ENCODE measurements around the gene KRTAP9-8.
"Not testable (repeated sequence)": the region's sequence is repeated elsewhere in the genome, so short reads cannot be mapped to it uniquely, and the experiment has no call there.

Gene KRTAP9-8, protein sequence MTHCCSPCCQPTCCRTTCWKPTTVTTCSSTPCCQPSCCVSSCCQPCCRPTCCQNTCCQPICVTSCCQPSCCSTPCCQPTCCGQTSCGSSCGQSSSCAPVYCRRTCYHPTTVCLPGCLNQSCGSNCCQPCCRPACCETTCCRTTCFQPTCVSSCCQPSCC

DNA sequence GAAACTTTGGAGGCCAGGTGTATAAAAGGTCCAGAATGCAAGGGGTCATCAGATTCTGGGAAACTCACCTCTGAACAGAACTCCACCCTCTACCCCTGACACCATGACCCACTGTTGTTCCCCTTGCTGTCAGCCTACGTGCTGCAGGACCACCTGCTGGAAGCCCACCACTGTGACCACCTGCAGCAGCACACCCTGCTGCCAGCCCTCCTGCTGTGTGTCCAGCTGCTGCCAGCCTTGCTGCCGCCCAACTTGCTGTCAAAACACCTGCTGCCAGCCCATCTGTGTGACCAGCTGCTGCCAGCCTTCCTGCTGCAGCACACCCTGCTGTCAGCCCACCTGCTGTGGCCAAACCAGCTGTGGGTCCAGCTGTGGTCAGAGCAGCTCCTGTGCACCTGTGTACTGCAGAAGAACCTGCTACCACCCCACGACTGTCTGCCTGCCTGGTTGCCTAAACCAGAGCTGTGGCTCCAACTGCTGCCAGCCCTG, at the start of gene KRTAP9-8:
TSS of gene KRTAP9-8 (plus strand) at position 51 of the 489 bp plus-strand sequence. CDS start at position 104, 53 bp downstream.
- not testable (repeated sequence) for DNase-seq (ENCODE audit: low spot score in 2 of 2); ATAC-seq; H3K9me3 Mint-ChIP-seq; H3K27ac Mint-ChIP-seq; H3K4me1 Mint-ChIP-seq; H3K4me3 Mint-ChIP-seq; H3K36me3 Mint-ChIP-seq

DNA sequence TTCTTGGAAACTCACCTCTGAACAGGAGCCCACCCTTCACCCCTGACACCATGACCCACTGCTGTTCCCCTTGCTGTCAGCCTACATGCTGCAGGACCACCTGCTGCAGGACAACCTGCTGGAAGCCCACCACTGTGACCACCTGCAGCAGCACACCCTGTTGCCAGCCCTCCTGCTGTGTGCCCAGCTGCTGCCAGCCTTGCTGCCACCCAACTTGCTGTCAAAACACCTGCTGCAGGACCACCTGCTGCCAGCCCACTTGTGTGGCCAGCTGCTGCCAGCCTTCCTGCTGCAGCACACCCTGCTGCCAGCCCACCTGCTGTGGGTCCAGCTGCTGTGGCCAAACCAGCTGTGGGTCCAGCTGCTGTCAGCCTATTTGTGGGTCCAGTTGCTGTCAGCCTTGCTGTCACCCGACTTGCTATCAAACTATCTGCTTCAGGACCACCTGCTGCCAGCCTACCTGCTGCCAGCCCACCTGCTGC, 47.9 kb upstream of the KRTAP9-8 start, which contains the start of gene KRTAP9-1:
TSS of gene KRTAP9-1 (plus strand) at position 51 of the 482 bp plus-strand sequence. CDS start at position 51, 0 bp downstream.
- H3K9me3 Mint-ChIP-seq; ATAC-seq; H3K27ac Mint-ChIP-seq; H3K4me1 Mint-ChIP-seq; DNase-seq (ENCODE audit: low spot score in 2 of 2); H3K36me3 Mint-ChIP-seq; H3K4me3 Mint-ChIP-seq: not testable (repeated sequence)

DNA sequence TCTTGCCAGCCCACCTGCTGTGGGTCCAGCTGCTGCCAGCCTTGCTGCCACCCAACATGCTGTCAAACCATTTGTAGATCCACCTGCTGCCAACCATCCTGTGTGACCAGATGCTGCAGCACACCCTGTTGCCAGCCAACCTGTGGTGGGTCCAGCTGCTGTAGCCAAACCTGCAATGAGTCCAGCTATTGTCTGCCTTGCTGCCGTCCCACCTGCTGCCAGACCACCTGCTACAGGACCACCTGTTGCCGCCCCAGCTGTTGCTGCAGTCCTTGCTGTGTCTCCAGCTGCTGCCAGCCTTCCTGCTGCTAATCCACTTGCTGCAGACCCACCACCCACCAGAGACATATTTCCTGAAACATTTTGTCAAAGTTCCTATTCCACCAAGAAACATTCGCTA, 47.5 kb upstream of the KRTAP9-8 start:
- H3K36me3 Mint-ChIP-seq: no peaks in the 10 kb centered on the region
- H3K9me3 Mint-ChIP-seq: no peaks in the 10 kb centered on the region
- no peak for DNase-seq (ENCODE audit: low spot score in 2 of 2)
- no peak overlapping the region for H3K27ac Mint-ChIP-seq
- no peaks in the 10 kb centered on the region for H3K4me1 Mint-ChIP-seq
- no peak for ATAC-seq
- no peak overlapping the region for H3K4me3 Mint-ChIP-seq

DNA sequence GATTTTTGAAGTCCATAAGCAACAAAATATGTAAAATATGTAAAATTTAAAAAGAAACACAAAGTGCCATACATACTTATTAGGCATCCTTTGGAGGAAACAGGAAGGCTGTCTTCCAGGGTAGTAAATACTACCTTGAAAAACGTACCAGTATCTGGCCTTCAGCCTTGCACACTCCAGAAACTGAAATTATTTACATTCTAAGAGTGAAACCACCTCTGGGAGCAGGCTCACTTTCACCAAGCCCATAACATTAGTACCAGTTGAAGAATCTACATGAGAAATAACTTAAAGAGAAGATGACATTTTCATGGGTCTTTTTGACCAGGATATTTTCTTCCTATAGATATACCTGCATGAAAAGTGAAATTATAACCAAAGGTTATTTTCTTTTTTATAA, 41.7 kb upstream of the KRTAP9-8 start:
- Mint-ChIP-seq H3K4me1 (no peaks in the 10 kb centered on the region), H3K36me3 (no peaks in the 10 kb centered on the region), H3K27ac (no peak overlapping the region), H3K9me3 (no peaks in the 10 kb centered on the region), H3K4me3 (no peak overlapping the region)
- ATAC-seq (no peak), DNase-seq (ENCODE audit: low spot score in 2 of 2) (no peak)

DNA sequence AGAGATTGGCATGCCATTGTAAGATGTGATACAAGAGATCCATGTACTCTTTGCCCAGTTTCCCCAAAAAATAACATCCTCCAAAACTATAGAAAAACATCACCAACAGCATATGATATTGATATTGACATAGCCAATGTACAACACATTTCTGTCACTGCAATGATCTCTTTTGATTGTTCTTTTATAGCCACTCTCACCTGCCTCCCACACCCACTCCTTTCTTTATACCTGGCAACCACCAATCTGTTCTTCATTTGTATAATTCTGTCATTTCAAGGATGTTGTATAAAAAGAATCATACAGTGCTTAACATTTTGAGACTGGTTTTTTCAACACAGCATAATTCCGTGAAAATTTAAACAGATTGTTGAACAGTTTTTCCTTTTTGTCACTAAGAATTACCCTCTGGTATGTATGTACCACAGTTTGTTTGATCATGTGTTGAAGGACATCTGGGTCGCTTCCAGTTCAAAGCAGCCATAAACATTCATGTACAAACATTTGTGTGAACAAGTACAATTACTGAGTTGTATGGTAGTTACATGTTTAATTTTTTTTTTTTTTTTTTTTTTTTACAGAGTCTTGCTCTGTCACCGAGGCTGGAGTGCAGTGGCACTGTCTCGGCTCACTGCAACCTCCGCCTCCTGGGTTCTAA, 38.2 kb upstream of the KRTAP9-8 start:
- H3K36me3 Mint-ChIP-seq: no peaks in the 10 kb centered on the region
- DNase-seq (ENCODE audit: low spot score in 2 of 2) (no peak), ATAC-seq (no peak)
- no peaks in the 10 kb centered on the region for H3K4me1 Mint-ChIP-seq
- H3K4me3 Mint-ChIP-seq: no peak overlapping the region
- H3K9me3 Mint-ChIP-seq: no peaks in the 10 kb centered on the region
- H3K27ac Mint-ChIP-seq: no peak overlapping the region

DNA sequence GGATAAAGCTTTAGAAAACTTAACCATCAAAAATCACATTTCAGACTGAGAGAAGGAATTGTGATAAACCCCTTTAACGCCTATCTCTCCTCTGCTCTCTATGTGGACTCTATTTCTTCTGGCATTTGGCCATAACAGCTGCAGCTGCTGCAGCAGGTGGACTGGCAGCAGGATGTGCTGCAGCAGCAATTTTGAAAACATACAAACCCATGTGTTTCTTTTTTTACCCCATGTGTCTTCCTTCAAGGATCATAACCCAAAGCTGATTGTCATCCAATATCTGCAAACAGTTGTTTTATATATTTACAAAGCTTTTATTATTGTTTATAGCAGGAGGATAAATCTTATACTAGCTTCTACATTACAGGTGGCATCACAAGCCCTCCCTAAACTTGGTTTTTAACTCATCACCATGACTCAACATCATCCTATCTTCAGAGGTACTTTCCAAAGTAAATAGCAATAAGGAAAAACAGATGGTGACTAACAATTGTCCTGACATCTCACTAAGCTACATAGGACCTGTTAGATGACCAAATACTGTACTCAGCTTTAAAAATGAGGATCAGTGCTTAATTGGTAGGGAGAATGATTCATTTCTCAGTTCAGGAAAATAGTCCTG, 25.8 kb upstream of the KRTAP9-8 start:
- Mint-ChIP-seq H3K4me3 (no peak overlapping the region), H3K36me3 (no peaks in the 10 kb centered on the region), H3K4me1 (no peaks in the 10 kb centered on the region), H3K27ac (no peak overlapping the region), H3K9me3 (no peaks in the 10 kb centered on the region)
- no peak for DNase-seq (ENCODE audit: low spot score in 2 of 2)
- ATAC-seq: peak; percentile 73

DNA sequence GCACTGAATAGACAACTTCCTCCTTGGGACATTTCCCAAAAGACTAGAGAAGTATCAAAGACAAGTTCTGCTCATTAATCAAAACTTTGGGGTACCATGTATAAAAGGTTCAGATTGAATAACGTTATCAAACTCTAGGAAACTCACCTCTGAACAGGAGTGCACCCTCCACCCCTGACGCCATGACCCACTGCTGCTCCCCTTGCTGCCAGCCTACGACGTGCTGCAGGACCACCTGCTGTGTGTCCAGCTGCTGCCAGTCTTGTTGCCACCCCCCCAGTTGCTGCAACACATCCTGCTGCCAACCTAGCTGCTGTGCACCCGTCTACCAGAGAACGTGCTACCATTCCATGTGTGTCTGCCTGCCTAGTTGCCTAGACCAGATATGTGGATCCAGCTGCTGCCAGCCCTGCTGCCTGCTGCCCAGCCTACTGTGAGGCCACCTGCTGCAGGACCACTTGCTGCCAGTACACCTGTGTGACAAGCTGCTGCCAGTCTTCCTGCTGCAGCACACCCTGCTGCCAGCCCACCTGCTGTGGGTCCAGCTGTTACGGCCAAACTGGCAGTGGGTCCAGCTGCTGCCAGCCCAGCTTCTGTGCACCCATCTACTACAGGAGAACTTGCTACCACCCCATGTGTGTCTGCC, 25.2 kb upstream of the KRTAP9-8 start:
- H3K4me1 Mint-ChIP-seq: no peaks in the 10 kb centered on the region
- DNase-seq (ENCODE audit: low spot score in 2 of 2) (no peak), ATAC-seq (no peak)
- no peaks in the 10 kb centered on the region for H3K36me3 Mint-ChIP-seq
- H3K4me3 Mint-ChIP-seq: no peak overlapping the region
- no peak overlapping the region for H3K27ac Mint-ChIP-seq
- no peaks in the 10 kb centered on the region for H3K9me3 Mint-ChIP-seq

DNA sequence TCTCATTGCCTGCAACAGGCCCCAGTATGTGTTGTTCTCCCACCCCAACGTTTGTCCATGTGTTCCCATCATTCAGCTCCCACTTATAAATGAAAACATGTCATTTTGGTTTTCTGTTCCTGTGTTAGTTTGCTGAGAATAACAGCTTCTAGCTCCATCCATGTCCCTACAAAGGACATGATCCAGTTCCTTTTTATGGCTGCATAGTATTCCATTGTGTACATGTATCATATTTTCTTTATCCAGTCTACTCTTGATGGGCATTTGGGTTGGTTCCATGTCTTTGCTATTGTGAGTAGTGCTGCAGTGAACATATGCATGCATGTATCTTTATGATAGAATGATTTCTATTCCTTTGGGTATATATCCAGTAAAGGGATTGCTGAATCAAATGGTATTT, 22.1 kb upstream of the KRTAP9-8 start:
- Mint-ChIP-seq H3K4me3 (no peak overlapping the region), H3K4me1 (no peaks in the 10 kb centered on the region)

DNA sequence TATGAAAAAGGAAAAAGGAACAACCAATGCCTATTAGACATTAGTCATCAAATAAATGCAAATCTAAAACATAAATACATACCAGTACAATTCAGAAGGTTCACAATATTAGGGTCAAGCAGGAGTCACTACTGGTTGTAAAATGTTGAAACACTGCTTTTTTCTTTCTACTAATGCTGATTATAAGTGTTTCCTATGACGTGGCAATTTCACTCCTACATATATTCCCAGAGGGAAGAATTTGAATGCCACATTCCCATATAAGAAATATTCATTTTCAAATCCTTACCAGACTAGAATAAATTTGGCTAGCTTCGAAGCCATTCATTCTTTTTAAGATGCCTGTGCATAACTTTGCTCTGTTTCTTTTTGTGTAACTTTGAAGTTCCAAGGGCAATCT, 14.0 kb upstream of the KRTAP9-8 start:
- Mint-ChIP-seq H3K36me3 (no peaks in the 10 kb centered on the region), H3K27ac (no peak overlapping the region), H3K4me1 (no peaks in the 10 kb centered on the region), H3K9me3 (peaks cover 6% of the 10 kb centered on the region), H3K4me3 (no peak overlapping the region)
- DNase-seq (ENCODE audit: low spot score in 2 of 2) (no peak), ATAC-seq (no peak)

More for the DNA sequence above, 22.1 kb upstream of the KRTAP9-8 start:
- peaks cover 6% of the 10 kb centered on the region for H3K9me3 Mint-ChIP-seq
- no peaks in the 10 kb centered on the region for H3K36me3 Mint-ChIP-seq
- no peak overlapping the region for H3K27ac Mint-ChIP-seq
- ATAC-seq: no peak
- no peak for DNase-seq (ENCODE audit: low spot score in 2 of 2)

DNA sequence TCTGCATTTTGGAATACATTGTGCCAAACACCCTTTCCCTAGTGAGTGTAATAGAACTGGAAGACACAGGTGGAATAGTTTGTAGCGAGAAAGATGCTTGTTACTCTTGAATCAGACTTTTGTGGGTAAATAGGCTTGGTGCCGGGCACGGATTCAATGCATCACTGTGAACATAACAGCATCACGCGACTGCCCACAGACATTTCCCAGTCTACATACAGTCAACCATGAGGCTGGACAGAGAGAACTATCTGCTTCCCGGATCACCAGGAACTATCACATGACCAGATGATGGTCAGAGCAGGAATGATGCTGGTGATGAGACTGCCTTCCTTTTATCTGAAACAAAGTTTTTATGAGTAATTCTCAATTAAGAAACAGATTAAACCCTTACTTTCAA, 11.7 kb upstream of the KRTAP9-8 start:
- DNase-seq (ENCODE audit: low spot score in 2 of 2): no peak
- no peak overlapping the region for H3K4me3 Mint-ChIP-seq
- no peaks in the 10 kb centered on the region for H3K36me3 Mint-ChIP-seq
- ATAC-seq: no peak
- no peak overlapping the region for H3K27ac Mint-ChIP-seq
- no peaks in the 10 kb centered on the region for H3K9me3 Mint-ChIP-seq
- peaks cover 6% of the 10 kb centered on the region for H3K4me1 Mint-ChIP-seq

DNA sequence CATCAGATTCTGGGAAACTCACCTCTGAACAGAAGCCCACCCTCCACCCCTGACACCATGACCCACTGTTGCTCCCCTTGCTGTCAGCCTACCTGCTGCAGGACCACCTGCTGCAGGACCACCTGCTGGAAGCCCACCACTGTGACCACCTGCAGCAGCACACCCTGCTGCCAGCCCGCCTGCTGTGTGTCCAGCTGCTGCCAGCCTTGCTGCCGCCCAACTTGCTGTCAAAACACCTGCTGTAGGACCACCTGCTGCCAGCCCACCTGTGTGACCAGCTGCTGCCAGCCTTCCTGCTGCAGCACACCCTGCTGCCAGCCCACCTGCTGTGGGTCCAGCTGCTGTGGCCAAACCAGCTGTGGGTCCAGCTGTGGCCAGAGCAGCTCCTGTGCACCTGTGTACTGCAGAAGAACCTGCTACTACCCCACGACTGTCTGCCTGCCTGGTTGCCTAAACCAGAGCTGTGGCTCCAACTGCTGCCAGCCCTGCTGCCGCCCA, 11.2 kb upstream of the KRTAP9-8 start, which contains the start of gene KRTAP9-2:
TSS of gene KRTAP9-2 (plus strand) at position 51 of the 498 bp plus-strand sequence. CDS start at position 58, 7 bp downstream.
- H3K4me1 Mint-ChIP-seq; H3K9me3 Mint-ChIP-seq; DNase-seq (ENCODE audit: low spot score in 2 of 2); H3K27ac Mint-ChIP-seq; H3K4me3 Mint-ChIP-seq; ATAC-seq; H3K36me3 Mint-ChIP-seq: not testable (repeated sequence)

DNA sequence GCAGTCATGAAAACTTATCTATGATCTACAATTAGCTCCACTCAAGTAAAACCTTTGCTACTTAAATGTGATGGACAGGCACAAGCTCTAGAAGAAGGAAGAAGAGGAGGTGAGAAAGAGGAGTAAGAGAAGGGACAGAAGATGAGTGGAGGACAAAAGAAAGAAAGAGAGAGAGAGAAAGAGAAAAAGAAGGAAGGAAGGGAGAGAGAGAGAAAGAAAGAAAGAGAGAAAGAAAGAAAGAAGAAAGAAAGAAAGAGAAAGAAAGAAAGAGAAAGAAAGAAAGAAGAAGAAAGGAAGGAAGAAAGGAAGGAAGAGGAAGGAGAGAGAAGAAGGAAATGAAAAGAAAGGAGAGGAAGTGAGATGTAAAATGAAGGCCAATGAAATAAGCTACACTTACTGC, 7.7 kb upstream of the KRTAP9-8 start:
- Mint-ChIP-seq H3K36me3 (no peaks in the 10 kb centered on the region), H3K4me1 (peaks cover 6% of the 10 kb centered on the region), H3K4me3 (no peak overlapping the region), H3K9me3 (no peaks in the 10 kb centered on the region), H3K27ac (no peak overlapping the region)
- ATAC-seq (no peak), DNase-seq (ENCODE audit: low spot score in 2 of 2) (no peak)

DNA sequence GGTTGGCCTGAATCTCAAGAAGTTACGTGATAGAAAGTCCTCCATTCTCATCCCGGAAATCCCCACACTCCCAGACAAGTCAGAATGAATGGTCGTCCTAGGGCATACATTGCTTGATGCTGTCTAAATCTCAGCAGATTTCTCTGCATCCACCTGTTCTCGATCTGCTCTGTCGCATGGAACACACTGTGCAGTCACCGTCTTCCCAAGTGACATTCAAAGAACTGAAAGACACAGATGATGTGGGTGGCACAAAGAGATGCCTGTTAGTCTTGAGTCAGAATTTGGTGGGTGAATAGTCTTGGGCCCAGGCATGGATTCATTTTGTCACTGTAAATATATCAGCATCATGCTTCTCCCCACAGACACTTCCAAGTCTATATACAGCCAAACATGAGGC, 6.1 kb upstream of the KRTAP9-8 start:
- no peak overlapping the region for H3K27ac Mint-ChIP-seq
- H3K36me3 Mint-ChIP-seq: no peaks in the 10 kb centered on the region
- DNase-seq (ENCODE audit: low spot score in 2 of 2) (no peak), ATAC-seq (no peak)
- H3K4me1 Mint-ChIP-seq: peaks cover 6% of the 10 kb centered on the region
- no peak overlapping the region for H3K4me3 Mint-ChIP-seq
- H3K9me3 Mint-ChIP-seq: no peaks in the 10 kb centered on the region

DNA sequence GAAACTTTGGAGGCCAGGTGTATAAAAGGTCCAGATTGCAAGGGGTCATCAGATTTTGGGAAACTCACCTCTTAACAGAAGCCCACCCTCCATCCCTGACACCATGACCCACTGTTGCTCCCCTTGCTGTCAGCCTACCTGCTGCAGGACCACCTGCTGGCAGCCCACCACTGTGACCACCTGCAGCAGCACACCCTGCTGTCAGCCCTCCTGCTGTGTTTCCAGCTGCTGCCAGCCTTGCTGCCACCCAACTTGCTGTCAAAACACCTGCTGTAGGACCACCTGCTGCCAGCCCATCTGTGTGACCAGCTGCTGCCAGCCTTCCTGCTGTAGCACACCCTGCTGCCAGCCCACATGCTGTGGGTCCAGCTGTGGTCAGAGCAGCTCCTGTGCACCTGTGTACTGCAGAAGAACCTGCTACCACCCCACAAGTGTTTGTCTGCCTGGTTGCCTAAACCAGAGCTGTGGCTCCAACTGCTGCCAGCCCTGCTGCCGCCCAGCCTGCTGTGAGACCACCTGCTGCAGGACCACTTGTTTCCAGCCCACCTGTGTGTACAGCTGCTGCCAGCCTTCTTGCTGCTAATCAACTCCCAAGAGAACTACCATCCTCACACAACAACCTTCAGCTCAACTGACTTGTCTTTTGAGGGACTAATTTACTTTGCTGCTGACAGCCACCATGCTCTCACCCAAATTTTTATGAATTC, 5.2 kb upstream of the KRTAP9-8 start, which contains the start of gene KRTAP9-3:
TSS of gene KRTAP9-3 (plus strand) at position 51 of the 707 bp plus-strand sequence. CDS start at position 104, 53 bp downstream.
- H3K27ac Mint-ChIP-seq; H3K4me1 Mint-ChIP-seq; ATAC-seq; H3K36me3 Mint-ChIP-seq; DNase-seq (ENCODE audit: low spot score in 2 of 2); H3K4me3 Mint-ChIP-seq; H3K9me3 Mint-ChIP-seq: not testable (repeated sequence)
